CD4-positive, alpha-beta memory T cell (primary cell): ENCODE results near the gene ARHGAP22. TPM values are rescaled to one million over a fixed set of nuclear protein-coding genes. Genes with fewer than 3 reads are reported as not detected.

Source experiments
- CTCF ChIA-PET: fragments of 350-600 bp; sonication (Branson Sonifier 250); formaldehyde crosslinking; loops from one replicate; lab custom pipeline; 2021; ENCODE audit warnings: inconsistent platforms; ENCODE audit not compliant: partially characterized antibody; lab: Charles Lee
- POLR2A ChIA-PET: fragments of 350-600 bp; sonication (Branson Sonifier 250); formaldehyde crosslinking; loops from one replicate; lab custom pipeline; 2021; ENCODE audit not compliant: partially characterized antibody; lab: Charles Lee
- DNase-seq, 5 donors: peaks; one replicate each; pipeline versions ENCODE4 v3.0.0 to v3.0.0-alpha.2; 2020 to 2022; ENCODE audit warnings: mixed read lengths in 1 of 5
- H3K27ac ChIP-seq: one replicate; pipeline ENCODE4 v1.7.0; 2013; ENCODE audit warnings: low read depth, low read length
- H3K27me3 ChIP-seq: 2 replicates; pipeline ENCODE4 v1.7.0; 2013; ENCODE audit warnings: mild to moderate bottlenecking, low read length, moderate library complexity; ENCODE audit not compliant: insufficient read depth
- H3K36me3 ChIP-seq: 2 replicates; pipeline ENCODE4 v1.7.0; 2013; ENCODE audit warnings: mild to moderate bottlenecking, low read length, moderate library complexity; ENCODE audit not compliant: insufficient read depth
- H3K4me1 ChIP-seq: 2 replicates; pipeline ENCODE4 v1.7.0; 2013; ENCODE audit warnings: mild to moderate bottlenecking, low read length, moderate library complexity; ENCODE audit not compliant: insufficient read depth
- H3K4me3 ChIP-seq, 2 donors: one replicate each; pipeline ENCODE4 v1.7.0; 2013; ENCODE audit warnings: low read length in 2 of 2, mild to moderate bottlenecking in 1 of 2
- H3K9me3 ChIP-seq, 2 donors: one replicate each; pipeline ENCODE4 v1.7.0; 2013; ENCODE audit warnings: low read length in 2 of 2, control low read depth in 1 of 2; ENCODE audit not compliant: control insufficient read depth in 1 of 2
- H3K27ac Mint-ChIP-seq, 7 donors: one replicate each; pipeline ENCODE4 v1.8.0; 2020 to 2021; ENCODE audit warnings: mixed read lengths in 7 of 7, mild to moderate bottlenecking in 6 of 7, inconsistent platforms in 3 of 7, moderate library complexity in 3 of 7
- H3K27me3 Mint-ChIP-seq, 2 donors: one replicate each; pipeline ENCODE4 v1.8.0; 2020 to 2021; ENCODE audit warnings: mixed read lengths in 2 of 2
- H3K36me3 Mint-ChIP-seq, 2 donors: one replicate each; pipeline ENCODE4 v1.8.0; 2020 to 2021; ENCODE audit warnings: mixed read lengths in 2 of 2, inconsistent platforms in 1 of 2, mild to moderate bottlenecking in 1 of 2
- H3K4me1 Mint-ChIP-seq, 4 donors: one replicate each; pipeline ENCODE4 v1.8.0; 2020 to 2021; ENCODE audit warnings: mixed read lengths in 4 of 4, mild to moderate bottlenecking in 1 of 4
- H3K4me3 Mint-ChIP-seq, 8 donors: one replicate each; pipeline ENCODE4 v1.8.0; 2020 to 2021; ENCODE audit warnings: mixed read lengths in 8 of 8, mild to moderate bottlenecking in 7 of 8, moderate library complexity in 6 of 8, inconsistent platforms in 3 of 8
- H3K9me3 Mint-ChIP-seq, 8 donors: one replicate each; pipeline ENCODE4 v1.8.0; 2020 to 2021; ENCODE audit warnings: mixed read lengths in 8 of 8, mild to moderate bottlenecking in 5 of 8, inconsistent platforms in 3 of 8, moderate library complexity in 1 of 8
- intact Hi-C: fragments of 100-400 bp; cut with micrococcal nuclease; formaldehyde crosslinking; loops from one replicate; pipeline ENCODE4 v1.15.1; 2023
- polyA plus RNA-seq, 2 donors: library from polyadenylated mRNA; unstranded; fragments of 300-500 nt; fragmentation: Illumina TruSeq; gene quantifications; one replicate each; pipeline ENCODE4 v1.2.3, GENCODE V29; 2021
- total RNA-seq, 2 experiments: library from RNA; stranded (reverse); gene quantifications; one replicate each; pipeline ENCODE4 v1.2.3, GENCODE V29; 2021

ARHGAP22 gene
- total and polyA plus RNA-seq, 4 experiments from 2014 or later: 0.20 to 0.83 TPM; not detected in 2

DNA sequence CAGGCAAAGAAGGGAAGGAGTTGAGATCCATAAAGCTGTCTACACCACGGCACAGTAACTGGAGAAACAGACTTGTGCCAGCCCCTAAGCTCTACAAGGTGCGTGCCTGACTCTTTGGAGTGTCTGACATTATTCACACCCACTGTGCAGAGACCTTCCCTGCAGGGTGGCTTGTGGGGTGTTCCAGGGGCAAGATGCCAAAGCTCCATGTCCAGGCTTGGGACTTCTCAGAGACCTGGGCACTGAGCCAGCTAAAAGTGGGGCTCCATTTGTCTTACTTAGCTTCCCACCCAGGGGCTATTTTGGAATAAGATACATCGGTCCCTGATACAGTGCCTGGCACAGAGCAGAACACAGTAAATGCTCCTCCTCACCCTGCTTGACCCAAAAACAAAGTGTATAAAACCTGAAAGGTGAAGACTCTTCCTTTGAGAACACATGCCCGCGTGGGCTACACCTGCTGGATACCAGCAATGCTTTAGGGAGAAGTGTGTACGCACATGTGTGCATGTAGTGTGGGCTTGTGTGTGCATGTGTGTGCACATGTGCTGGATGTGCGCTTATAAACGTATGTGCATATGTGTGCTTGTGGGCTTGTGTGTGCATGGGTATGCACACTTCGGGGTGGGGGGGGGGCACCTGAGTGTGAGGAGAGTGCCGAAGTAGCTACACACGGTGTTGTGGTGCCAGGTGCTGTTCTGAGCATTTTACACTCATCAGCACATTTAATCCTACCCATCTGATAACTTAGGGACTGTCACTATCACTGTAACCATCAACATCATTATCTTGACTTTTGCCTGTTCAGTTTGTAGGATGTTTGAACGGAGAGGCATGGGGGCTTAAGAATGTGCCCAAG is 143.0 kb downstream of the ARHGAP22 start:
- Histone ChIP-seq H3K9me3 (no peaks in the 10 kb centered on the region), H3K36me3 (no peaks in the 10 kb centered on the region), H3K27ac (no peak overlapping the region), H3K27me3 (no peaks in the 10 kb centered on the region), H3K4me3 (no peak overlapping the region), H3K4me1 (no peaks in the 10 kb centered on the region)
- ChIA-PET CTCF (no interaction called here), POLR2A (no interaction called here)
- DNase-seq: no peak
- Mint-ChIP-seq H3K9me3 (no peaks in the 10 kb centered on the region), H3K36me3 (no peaks in the 10 kb centered on the region), H3K4me3 (no peak overlapping the region), H3K27ac (no peak overlapping the region), H3K27me3 (no peaks in the 10 kb centered on the region), H3K4me1 (no peaks in the 10 kb centered on the region)
- intact Hi-C loops: no loop called here

DNA sequence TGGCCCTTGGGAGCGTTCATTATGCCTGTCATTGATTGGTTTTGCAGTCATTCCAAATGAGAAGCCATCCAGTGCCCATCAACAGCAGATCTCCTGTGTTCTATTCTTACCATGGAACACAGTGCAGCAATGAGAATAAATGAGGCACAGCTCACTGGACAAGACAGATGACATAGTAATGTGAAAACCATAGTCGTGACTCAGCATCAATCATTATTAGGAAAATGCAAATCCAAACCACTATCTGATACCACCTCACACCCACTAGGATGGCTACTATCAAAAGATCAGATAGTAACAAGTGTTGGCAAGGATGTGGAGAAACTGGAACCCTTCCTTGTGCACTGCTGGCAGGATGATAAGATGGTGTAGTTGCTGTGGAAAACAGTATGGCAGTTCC is 144.7 kb downstream of the ARHGAP22 start:
- H3K27me3 ChIP-seq: no peaks in the 10 kb centered on the region
- ChIA-PET CTCF (no interaction called here), POLR2A (no interaction called here)
- Mint-ChIP-seq H3K27ac (no peak overlapping the region), H3K9me3 (no peaks in the 10 kb centered on the region), H3K36me3 (no peaks in the 10 kb centered on the region), H3K4me3 (no peak overlapping the region), H3K27me3 (no peaks in the 10 kb centered on the region), H3K4me1 (no peaks in the 10 kb centered on the region)
- DNase-seq: no peak
- no peaks in the 10 kb centered on the region for H3K4me1 ChIP-seq
- H3K36me3 ChIP-seq: no peaks in the 10 kb centered on the region
- H3K9me3 ChIP-seq: no peaks in the 10 kb centered on the region
- no peak overlapping the region for H3K27ac ChIP-seq
- intact Hi-C loops: no loop called here
- no peak overlapping the region for H3K4me3 ChIP-seq

DNA sequence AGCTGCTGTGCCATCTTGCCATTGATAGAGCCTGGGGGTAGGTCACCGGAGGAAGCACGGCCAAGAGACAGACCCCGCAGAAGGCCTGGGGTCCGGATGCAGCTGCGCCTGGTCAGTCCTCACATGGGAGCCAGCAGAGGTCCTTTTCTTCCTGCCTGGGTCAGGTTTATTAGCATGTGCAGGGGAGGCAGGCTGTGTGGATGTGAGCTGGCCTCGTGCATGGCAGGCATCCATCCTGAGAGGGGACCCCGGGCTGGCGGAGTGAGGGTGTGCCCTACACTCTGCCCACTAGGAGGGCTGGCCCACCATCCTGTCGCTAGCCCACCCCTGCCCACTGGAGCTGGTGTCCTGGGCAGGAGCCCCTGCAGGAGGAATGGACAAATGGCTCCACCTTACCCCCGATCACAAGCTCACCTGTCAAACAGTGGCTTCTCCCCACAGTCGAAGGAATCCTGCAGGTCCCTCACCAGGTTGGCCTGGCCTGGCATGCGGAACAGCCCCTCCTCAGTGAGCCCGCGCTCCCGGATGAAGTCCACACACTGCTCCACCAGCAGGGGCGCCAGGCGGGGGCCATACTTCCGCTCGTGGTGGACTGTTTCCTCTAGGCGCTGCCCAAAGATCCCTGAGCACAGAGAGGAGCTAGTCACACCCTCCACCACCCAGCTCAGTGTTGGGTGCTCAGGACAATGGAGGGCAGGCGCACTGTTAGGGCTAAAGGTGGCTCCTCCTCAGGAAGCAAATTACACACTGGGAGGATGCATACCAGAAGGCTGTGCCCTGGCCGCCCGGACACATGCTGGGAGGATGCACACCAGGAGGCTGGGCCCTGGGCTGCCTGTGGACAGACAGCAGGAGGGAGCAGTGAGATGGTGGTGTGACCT is 145.4 kb downstream of the ARHGAP22 start:
- Mint-ChIP-seq H3K9me3 (no peaks in the 10 kb centered on the region), H3K27me3 (no peaks in the 10 kb centered on the region), H3K27ac (no peak overlapping the region), H3K36me3 (no peaks in the 10 kb centered on the region), H3K4me1 (no peaks in the 10 kb centered on the region), H3K4me3 (no peak overlapping the region)
- no peak for DNase-seq
- Histone ChIP-seq H3K9me3 (no peaks in the 10 kb centered on the region), H3K4me1 (no peaks in the 10 kb centered on the region), H3K27me3 (no peaks in the 10 kb centered on the region), H3K36me3 (no peaks in the 10 kb centered on the region), H3K4me3 (no peak overlapping the region), H3K27ac (no peak overlapping the region)
- ChIA-PET CTCF (no interaction called here), POLR2A (no interaction called here)
- intact Hi-C loops: no loop called here

DNA sequence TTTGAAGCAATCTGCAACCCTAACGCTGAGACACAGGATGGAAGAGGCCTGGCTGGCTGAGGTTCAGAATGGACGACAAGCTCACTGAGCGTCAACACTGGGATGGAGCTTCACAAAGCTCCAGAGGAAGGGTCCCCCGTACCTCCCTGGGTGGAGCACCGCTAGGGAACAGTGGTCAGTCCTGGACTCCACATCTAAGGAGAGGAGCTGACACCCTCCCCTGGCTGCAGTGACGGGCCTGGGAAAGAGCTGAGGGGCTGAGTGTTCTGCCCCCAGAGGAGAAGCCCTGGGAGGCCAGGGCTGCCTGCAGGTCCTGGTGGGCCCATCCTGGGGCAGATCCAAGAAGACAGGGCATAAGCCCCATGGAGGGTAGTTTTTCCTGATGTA is 146.2 kb downstream of the ARHGAP22 start:
- H3K27me3 ChIP-seq: no peaks in the 10 kb centered on the region
- intact Hi-C loops: no loop called here
- no peak for DNase-seq
- H3K36me3 ChIP-seq: no peaks in the 10 kb centered on the region
- no peak overlapping the region for H3K4me3 Mint-ChIP-seq
- POLR2A ChIA-PET: no interaction called here
- CTCF ChIA-PET: no interaction called here
- H3K36me3 Mint-ChIP-seq: no peaks in the 10 kb centered on the region
- H3K9me3 Mint-ChIP-seq: no peaks in the 10 kb centered on the region
- no peaks in the 10 kb centered on the region for H3K4me1 Mint-ChIP-seq
- no peak overlapping the region for H3K4me3 ChIP-seq
- H3K4me1 ChIP-seq: no peaks in the 10 kb centered on the region
- no peak overlapping the region for H3K27ac Mint-ChIP-seq
- H3K27ac ChIP-seq: no peak overlapping the region
- H3K27me3 Mint-ChIP-seq: peaks cover 0 to 2% of the 10 kb centered on the region in 2 donors
- H3K9me3 ChIP-seq: no peaks in the 10 kb centered on the region

DNA sequence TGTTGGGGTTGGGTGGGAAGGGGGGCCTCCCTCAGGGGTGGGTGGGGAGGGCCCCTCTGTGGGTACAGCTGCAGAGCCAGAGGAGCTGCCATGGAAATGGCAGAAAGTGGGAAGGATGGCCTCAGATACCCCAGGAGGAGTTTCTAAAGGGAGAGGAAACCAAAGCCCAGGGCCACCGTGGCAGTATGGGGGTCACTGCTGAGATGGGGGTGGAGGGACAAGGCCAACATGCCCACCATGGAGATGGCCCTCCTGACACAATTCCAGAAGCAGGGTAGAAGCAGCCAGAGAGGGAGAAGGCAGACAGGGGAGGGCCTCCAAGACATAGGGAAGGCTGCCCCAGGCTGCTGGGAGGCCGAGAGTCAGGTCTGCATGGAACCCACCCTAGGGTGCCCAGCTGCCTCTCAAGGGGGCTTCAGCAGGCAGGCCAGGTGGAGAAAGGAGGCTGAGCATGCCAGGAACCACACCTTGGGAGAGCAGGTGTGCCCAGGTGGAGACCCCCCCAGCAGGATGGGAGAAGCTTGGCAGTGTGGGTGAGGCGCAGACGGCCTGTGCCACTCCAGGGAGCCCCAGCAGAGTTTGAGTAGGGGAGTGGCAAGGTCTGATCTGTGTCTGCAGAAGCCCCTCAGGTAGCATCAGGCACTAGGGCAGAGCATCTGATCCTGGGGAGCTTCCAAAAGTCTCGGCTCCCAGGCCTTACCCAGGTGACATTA is 146.8 kb downstream of the ARHGAP22 start:
- Mint-ChIP-seq H3K27me3 (peaks cover 0 to 2% of the 10 kb centered on the region in 2 donors), H3K27ac (no peak overlapping the region), H3K4me3 (no peak overlapping the region), H3K36me3 (no peaks in the 10 kb centered on the region), H3K4me1 (no peaks in the 10 kb centered on the region), H3K9me3 (peaks cover 0 to 3% (median 0%) of the 10 kb centered on the region in 8 donors)
- DNase-seq: no peak
- Histone ChIP-seq H3K9me3 (no peaks in the 10 kb centered on the region), H3K4me3 (no peak overlapping the region), H3K27me3 (no peaks in the 10 kb centered on the region), H3K4me1 (no peaks in the 10 kb centered on the region), H3K36me3 (no peaks in the 10 kb centered on the region), H3K27ac (no peak overlapping the region)
- CTCF ChIA-PET: no interaction called here
- POLR2A ChIA-PET: no interaction called here
- intact Hi-C loops: no loop called here

DNA sequence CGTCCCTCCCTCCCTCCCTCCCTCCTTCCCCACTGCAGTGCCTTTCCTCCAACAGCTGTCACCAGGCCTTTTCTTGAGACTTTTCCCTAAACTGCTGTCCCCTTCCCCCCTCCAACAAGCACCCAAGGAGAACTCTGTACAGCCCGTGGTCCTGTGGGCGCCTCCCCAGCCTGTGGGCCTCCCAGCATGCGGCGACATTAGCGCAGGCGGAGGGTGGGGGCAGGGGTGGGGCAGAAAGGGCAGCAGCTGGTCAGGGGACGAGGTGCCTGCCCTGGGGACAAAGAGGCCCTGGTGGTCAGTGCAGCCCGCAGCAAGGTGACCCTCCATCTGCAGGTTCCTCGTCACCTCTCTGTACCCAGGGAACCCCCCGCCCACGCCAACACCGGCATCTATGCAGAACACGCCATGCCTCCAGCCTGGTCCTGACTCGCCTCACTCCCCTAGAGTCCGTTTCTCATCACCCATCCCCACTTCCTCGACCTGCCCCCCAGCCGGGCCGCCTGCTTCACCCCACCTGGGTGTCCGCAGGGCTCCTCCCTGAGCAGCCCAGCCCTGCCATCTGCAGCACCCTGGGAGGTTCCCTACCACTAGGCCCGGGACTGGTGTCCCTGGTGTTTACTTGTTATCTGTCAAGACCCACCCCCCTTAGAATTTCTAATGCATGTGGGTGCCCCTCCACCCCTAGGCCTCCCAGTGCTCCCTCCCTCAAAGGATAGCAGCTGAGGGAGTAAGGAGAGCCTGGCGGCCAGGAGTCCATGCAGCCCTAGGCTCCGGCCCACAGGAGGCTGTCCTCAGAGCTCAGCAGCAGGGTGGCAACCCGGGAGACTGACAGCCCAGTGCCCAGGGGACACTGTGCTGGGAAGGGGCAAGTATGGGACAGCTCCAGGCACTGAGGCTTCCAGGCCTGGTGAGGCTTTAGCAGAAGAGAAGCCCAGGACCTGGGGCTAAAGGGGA is 147.8 kb downstream of the ARHGAP22 start:
- H3K27ac ChIP-seq: no peak overlapping the region
- no peak overlapping the region for H3K4me3 ChIP-seq
- no peak for DNase-seq
- H3K36me3 ChIP-seq: no peaks in the 10 kb centered on the region
- H3K27me3 ChIP-seq: no peaks in the 10 kb centered on the region
- Mint-ChIP-seq H3K4me3 (no peak overlapping the region), H3K27ac (no peak overlapping the region), H3K4me1 (no peaks in the 10 kb centered on the region), H3K9me3 (peaks cover 0 to 3% (median 0%) of the 10 kb centered on the region in 8 donors), H3K36me3 (no peaks in the 10 kb centered on the region), H3K27me3 (peaks cover 0 to 2% of the 10 kb centered on the region in 2 donors)
- no peaks in the 10 kb centered on the region for H3K4me1 ChIP-seq
- H3K9me3 ChIP-seq: no peaks in the 10 kb centered on the region
- POLR2A ChIA-PET: no interaction called here
- intact Hi-C loops: no loop called here
- CTCF ChIA-PET: no interaction called here
